GM04503 (cell line): ENCODE results near the gene KCNH5.
"Not testable (repeated sequence)": the region's sequence is repeated elsewhere in the genome, so short reads cannot be mapped to it uniquely, and the experiment has no call there.

ENCODE experiments used
- DNase-seq: peaks from one replicate; pipeline ENCODE4 v3.0.0-alpha.2; 2012; ENCODE audit warnings: low read depth

Gene KCNH5

GRCh38 chr14:62882967-62883366 lies 162.3 kb downstream of the KCNH5 start:
- no peak for DNase-seq

GRCh38 chr14:62866376-62866775 lies 178.9 kb downstream of the KCNH5 start:
- no peak for DNase-seq

DNA sequence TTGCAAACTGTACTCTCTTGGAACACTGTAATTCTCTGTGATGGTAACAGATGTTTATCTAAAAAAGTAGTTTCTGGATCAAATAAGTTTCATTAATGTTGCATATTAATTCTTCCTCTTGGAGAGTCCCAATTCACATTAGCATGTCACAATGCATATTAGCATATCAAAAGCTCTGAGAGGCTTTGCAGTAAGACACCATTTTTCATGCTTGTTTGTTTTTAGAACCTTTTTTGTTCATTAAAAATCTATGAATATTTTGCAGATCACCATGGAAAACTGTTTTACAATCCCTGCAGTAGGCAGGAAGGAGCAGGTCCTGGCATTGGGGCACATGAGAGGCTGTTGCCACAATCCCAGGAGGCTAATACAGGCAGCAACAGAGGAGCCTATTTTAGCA lies 180.7 kb downstream of the KCNH5 start:
- no peak for DNase-seq

- DNase-seq: not testable (repeated sequence)
Observed at GRCh38 chr14:62858011-62858410, 187.2 kb downstream of the KCNH5 start.

DNA sequence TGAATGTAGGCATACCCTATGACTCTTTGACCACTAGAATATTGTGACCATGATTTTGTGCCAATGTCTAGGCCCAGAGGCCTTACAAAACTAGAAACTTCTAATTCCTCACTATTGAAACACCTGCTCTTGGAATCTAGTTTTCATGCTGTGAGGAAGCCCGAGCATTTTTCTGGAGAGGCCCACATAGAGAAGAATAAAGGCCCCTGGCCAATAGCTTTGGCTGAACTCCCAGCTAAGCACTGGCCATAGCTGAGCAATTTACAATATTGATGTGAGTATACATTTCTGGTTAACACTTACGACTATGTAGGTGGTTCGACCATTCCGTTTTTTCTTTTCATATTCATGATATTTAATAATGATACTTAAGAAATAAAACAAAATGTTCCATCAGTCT lies 190.3 kb downstream of the KCNH5 start:
- DNase-seq: no peak

DNA sequence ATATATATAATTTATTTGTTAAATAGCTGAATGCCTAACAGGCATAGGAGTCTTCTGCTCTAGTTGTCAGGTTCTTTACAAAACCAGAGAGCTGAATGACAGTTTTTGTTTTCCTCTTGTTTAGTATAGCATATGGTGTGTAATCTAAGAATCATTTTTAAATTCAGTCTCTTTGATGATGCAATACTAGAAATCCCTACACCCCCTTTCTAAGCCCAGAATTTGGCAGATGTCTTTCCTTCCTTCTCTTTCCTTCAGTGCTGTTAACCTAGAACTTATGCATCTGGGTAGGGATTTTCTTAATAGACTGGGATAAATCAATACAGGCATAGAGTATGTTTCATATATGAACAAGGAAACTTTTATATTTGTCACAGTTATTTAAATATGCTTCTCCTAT lies 198.1 kb downstream of the KCNH5 start:
- no peak for DNase-seq

- no peak for DNase-seq
Observed at GRCh38 chr14:62844546-62844945, 200.7 kb downstream of the KCNH5 start.

GRCh38 chr14:62824086-62824485 lies 221.2 kb downstream of the KCNH5 start:
- DNase-seq: no peak

DNA sequence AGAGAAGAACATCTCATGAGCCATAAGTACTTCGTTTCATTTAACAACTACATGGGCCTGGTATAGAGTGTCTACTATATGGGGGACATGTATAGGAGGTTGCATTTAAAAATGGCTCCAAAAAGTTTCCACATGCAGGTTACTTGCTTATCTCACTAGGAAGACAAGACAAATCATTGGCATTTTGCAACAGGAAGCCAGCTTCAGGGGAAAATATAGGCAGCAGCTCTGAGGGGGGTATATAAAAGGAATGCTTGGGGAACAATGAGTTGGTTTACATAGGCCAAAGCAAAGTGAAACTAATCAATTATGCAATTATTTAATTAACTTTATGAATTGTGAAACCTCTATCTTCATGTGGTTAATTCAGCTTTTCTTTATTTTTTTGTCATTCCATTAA lies 225.3 kb downstream of the KCNH5 start:
- DNase-seq: no peak

DNA sequence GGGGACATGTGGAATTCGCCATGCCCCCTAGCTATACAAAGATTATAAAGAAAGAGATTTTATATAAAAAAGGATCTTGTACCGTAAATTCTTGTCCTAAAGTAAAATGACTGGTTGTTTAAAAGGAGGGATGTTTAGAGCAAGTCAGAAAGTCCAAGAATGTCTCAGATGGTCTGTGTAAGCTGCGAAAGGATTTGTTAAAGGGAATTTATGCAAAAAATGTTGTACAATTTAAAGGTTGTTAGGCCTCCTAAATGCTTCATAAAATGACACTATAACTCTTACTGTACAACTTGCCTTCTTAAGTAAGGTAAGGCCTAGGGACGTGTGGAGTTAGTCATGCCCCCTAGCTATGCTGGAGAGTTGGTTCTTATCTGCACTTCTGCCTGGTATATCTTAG lies 237.6 kb downstream of the KCNH5 start:
- no peak for DNase-seq

- DNase-seq: no peak
Observed at GRCh38 chr14:62800577-62800976, 244.7 kb downstream of the KCNH5 start.

GRCh38 chr14:62796431-62796830 lies 248.8 kb downstream of the KCNH5 start:
- no peak for DNase-seq

- no peak for DNase-seq
Observed at GRCh38 chr14:62792578-62792977, 252.7 kb downstream of the KCNH5 start.

GRCh38 chr14:62781328-62781727 lies 263.9 kb downstream of the KCNH5 start:
- not testable (repeated sequence) for DNase-seq

DNA sequence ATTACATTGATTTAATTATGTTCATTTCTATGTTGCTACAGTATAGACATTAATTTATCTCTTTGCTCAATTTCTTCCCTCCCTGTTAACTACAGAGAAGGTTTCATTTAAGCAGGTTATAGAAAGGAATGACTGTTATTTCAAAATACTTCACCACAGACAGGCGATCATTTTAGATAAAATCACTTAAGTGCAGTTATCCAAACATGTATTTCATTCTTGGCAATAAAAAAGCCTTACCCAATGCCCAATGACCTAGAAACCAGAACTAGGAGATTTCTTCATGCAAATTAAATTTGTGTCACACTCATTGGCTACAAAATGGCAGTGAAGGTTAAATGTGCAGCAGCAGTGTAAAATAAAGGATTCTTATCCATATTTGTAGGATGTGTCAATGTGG lies 266.4 kb downstream of the KCNH5 start:
- DNase-seq: no peak

DNA sequence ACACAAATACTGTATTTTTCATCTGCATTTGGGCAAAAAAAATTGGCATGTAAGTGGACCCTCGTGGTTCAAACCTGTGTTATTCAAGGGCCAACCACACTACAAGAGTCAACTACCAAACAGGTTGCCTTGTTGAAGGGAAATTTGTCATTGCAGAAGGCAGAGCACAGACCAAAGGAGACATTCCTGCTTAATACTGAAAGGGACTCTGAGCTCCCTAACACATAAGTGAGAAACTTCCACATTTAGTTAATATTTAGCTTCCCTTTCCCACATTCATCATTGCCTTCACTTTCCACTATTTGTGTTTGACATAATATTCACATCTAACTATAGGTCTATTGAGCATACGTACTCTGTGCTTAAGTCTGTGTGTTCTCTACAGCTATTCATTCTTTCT lies 266.9 kb downstream of the KCNH5 start:
- DNase-seq: no peak

DNA sequence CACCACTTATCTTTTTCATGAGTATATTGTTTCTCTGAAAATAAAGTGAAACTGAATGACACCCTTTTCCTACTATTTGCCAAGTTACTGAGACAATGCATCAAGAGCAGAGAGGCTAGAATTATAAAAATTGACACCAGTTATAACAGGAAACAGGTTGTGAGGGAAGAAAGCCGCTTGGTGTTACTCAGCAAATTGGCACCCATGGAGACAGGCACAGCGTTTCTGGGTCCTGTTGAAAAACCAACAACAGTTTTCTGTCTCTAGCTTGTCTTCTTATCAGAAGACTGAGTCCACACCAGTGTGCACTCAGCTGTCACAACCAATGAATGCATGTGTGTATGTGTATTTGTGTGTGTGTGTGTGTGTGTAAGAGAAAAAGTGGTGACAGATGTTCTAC lies 267.7 kb downstream of the KCNH5 start:
- no peak for DNase-seq

GRCh38 chr14:62776300-62776699 lies 269.0 kb downstream of the KCNH5 start:
- no peak for DNase-seq

DNA sequence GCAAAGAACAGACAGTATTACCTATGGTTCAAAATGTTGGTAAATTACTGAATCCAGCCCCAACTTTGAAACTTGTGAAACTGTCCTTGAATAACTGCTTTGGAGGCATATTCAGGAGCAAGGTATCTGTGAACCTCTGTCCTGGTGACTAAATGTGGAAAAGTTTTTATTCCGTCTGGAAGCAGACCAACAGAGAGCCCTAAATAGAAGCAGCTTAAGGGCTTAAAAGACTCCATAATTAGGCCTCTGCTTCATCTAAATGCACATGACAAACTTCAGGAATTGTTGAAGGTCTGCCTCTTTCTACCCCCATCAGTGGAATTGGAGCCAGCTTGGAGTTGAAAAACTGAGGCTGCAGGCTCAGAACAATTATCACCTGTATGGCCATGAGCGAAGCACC lies 276.5 kb downstream of the KCNH5 start:
- no peak for DNase-seq

- DNase-seq: no peak
Observed at GRCh38 chr14:62763951-62764350, 281.3 kb downstream of the KCNH5 start.

- DNase-seq: no peak
Observed at GRCh38 chr14:62759796-62760195, 285.5 kb downstream of the KCNH5 start.

GRCh38 chr14:62746881-62747280 lies 298.4 kb downstream of the KCNH5 start:
- DNase-seq: not testable (repeated sequence)

- no peak for DNase-seq
Observed at GRCh38 chr14:62745496-62745895, 299.8 kb downstream of the KCNH5 start.

GRCh38 chr14:62743560-62743959 lies 301.7 kb downstream of the KCNH5 start:
- no peak for DNase-seq

DNA sequence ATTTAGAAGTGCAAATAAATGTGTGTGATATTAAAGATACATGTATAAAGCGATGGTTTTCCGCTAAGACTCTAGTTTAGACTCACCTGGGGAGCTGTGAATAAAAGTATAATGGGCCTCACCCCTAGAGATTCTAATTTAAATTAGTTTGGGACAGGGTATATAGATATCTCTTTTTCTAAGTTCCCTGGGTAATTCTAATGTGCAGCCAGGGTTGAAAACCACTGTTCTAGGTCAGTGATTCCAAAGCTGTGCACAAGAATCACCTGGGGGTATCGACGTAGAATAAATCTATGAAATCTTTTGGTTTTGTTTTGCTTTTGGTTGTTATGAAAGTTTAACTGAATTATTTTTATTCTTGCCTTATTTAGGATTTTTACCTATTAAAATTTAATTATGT lies 302.1 kb downstream of the KCNH5 start:
- DNase-seq: no peak
